Fibroblast of lung (primary cell): ENCODE measurements around the gene SLC22A5.

Source experiments
- CTCF ChIP-seq, 2 donors: IDR thresholded peaks in 1 of 2; conservative IDR thresholded peaks in 1 of 2; 1 replicate in 1 of 2; 2 replicates in 1 of 2; pipeline ENCODE4 v1.5.1; 2011 to 2012; ENCODE audit warnings: low read length in 2 of 2, control low read depth in 1 of 2, inconsistent platforms in 1 of 2, low read depth in 1 of 2, mild to moderate bottlenecking in 1 of 2
- EZH2 ChIP-seq: IDR thresholded peaks from 2 replicates; pipeline ENCODE4 v1.5.1; 2012; ENCODE audit warnings: low read length, control low read depth, mild to moderate bottlenecking; ENCODE audit errors: missing control alignments

DNA sequence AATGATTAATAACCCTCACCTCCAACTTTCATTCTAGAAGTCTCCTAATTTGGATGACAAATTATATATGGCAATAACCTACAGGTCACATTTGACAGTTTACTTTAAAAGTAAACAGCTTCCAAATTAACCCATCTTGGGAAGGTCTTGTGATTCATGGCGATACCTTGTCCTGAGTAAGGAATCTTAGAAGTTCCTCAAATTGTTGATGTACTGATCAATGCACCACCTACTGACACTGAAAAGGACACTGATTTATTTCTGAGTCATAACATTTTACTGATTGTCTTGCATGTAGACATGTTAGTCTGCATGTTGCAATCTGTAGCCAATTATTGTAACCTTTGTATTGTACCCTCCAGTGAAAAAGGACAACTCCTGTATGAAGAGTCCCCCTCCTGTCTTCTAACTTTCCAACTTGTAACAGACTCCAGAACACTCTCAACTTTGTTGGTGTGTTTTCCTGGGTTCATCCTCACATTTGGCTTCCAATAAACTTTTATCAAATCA lies 16.0 kb upstream of the SLC22A5 start:
- TF ChIP-seq CTCF (conservative IDR thresholded peaks at IDR 0.05 in 1 of 2, IDR thresholded peaks at IDR 0.05 in 1 of 2; ENCODE audit: low read depth in 1 of 2, low read length in 2 of 2) (no peak), EZH2 (no peak)
